Smooth muscle cell of trachea (primary cell): ENCODE data around the gene HMGB4. TPM values are rescaled to one million over a fixed set of nuclear protein-coding genes. Genes with fewer than 3 reads are reported as not detected.

Experiments
- total RNA-seq: library from RNA; depleted of rRNA; stranded (reverse); fragments of >200 nt; gene quantifications from 2 replicates; pipeline ENCODE4 v1.2.1, GENCODE V29; 2014

Gene HMGB4
- not detected in 2 replicates for total RNA-seq

DNA sequence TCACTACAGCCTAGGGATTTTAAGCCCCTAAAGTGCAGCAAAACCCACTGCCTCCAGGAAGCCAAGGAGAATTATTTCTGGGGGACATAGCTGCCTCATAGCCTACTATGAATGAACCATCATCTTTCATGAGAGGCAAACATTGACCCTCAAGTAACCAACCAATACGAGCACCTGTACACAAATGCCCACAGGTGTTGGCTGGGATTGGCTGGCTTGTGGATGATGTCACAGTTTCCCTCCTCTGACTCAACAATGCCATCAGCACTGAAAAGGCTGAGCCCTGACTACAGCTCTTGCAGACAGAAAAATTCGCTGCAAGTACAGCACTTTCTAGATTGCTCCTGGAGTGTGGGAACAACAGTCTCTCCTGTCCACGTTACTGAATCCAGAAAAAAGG, at the start of gene HMGB4:
Gene HMGB4, plus strand, starts transcription at position 301 of the 400 bp plus-strand sequence. CDS start 113 bp downstream, outside the sequence.

